ENCODE data around the gene SLC23A2.
"Not testable (repeated sequence)": the region's sequence is repeated elsewhere in the genome, so short reads cannot be mapped to it uniquely, and the experiment has no call there.

The SLC23A2 gene

GRCh38 chr20:5001174-5002076 lies at the start of gene SLC23A2:
Gene SLC23A2 (minus strand): TSS chr20:5001510. CDS start chr20:4932562, 68,948 bp downstream.
- DNase-seq (ENCODE audit: low spot score), result peak; percentile 41

GRCh38 chr20:5046656-5047339 lies 45.5 kb upstream of the SLC23A2 start:
- DNase-seq (ENCODE audit: low spot score), result no peak

- no peak for DNase-seq (ENCODE audit: low spot score)
These were observed 44.6 kb upstream of the SLC23A2 start for GRCh38 chr20:5045906-5046305.

- no peak for DNase-seq (ENCODE audit: low spot score)
These were observed 42.8 kb upstream of the SLC23A2 start for GRCh38 chr20:5044075-5044620.

GRCh38 chr20:5041433-5041832 lies 40.1 kb upstream of the SLC23A2 start:
- no peak for DNase-seq (ENCODE audit: low spot score)

GRCh38 chr20:5040345-5040744 lies 39.0 kb upstream of the SLC23A2 start:
- no peak for DNase-seq (ENCODE audit: low spot score)

GRCh38 chr20:5039889-5040288 lies 38.6 kb upstream of the SLC23A2 start:
- no peak for DNase-seq (ENCODE audit: low spot score)

- DNase-seq (ENCODE audit: low spot score), result no peak
These were observed 37.9 kb upstream of the SLC23A2 start for GRCh38 chr20:5039255-5039657.

- DNase-seq (ENCODE audit: low spot score), result no peak
These were observed 35.5 kb upstream of the SLC23A2 start for GRCh38 chr20:5036828-5037227.

GRCh38 chr20:5035518-5035917 lies 34.2 kb upstream of the SLC23A2 start:
- DNase-seq (ENCODE audit: low spot score), result not testable (repeated sequence)

- DNase-seq (ENCODE audit: low spot score), result no peak
These were observed 32.3 kb upstream of the SLC23A2 start for GRCh38 chr20:5033566-5033965.

GRCh38 chr20:5031701-5032100 lies 30.4 kb upstream of the SLC23A2 start:
- DNase-seq (ENCODE audit: low spot score), result not testable (repeated sequence)

GRCh38 chr20:5031206-5031557 lies 29.9 kb upstream of the SLC23A2 start:
- no peak for DNase-seq (ENCODE audit: low spot score)

- DNase-seq (ENCODE audit: low spot score), result no peak
These were observed 29.3 kb upstream of the SLC23A2 start for GRCh38 chr20:5030348-5031205.

GRCh38 chr20:5028258-5029059 lies 27.1 kb upstream of the SLC23A2 start:
- not testable (repeated sequence) for DNase-seq (ENCODE audit: low spot score)

- no peak for DNase-seq (ENCODE audit: low spot score)
These were observed 23.7 kb upstream of the SLC23A2 start for GRCh38 chr20:5024982-5025381.

GRCh38 chr20:5024103-5024502 lies 22.8 kb upstream of the SLC23A2 start:
- no peak for DNase-seq (ENCODE audit: low spot score)

- not testable (repeated sequence) for DNase-seq (ENCODE audit: low spot score)
These were observed 21.9 kb upstream of the SLC23A2 start for GRCh38 chr20:5023171-5023570.

GRCh38 chr20:5020760-5021159 lies 19.4 kb upstream of the SLC23A2 start:
- DNase-seq (ENCODE audit: low spot score), result no peak

GRCh38 chr20:5013682-5014447 lies 12.6 kb upstream of the SLC23A2 start:
- DNase-seq (ENCODE audit: low spot score), result no peak
